Astrocyte of the spinal cord (primary cell): Measurements from ENCODE around the gene IQCM.
A peak's percentile ranks its signal among the peaks of the same experiment; 100 is the strongest.

ENCODE experiments used
- DNase-seq: peaks from one replicate; pipeline ENCODE4 v3.0.0; 2011; ENCODE audit warnings: low read depth, low spot score
- H3K4me3 ChIP-seq: 2 replicates; pipeline ENCODE4 v1.5.1; 2011; ENCODE audit warnings: low read depth, mild to moderate bottlenecking, low read length, moderate library complexity
- CTCF ChIP-seq: IDR thresholded peaks from 2 replicates; pipeline ENCODE4 v1.5.1; 2012; ENCODE audit warnings: low read depth, mild to moderate bottlenecking, low read length, inconsistent platforms
- in situ Hi-C: cut with HindIII; loops from 2 replicates; pipeline ENCODE4 v1.10.0; 2017; ENCODE audit warnings: low sequenced_read_pairs

The IQCM gene

GRCh38 chr4:149702414-149703293, 113.0 kb downstream of the IQCM start:
- no peak for TF ChIP-seq CTCF
- DNase-seq: no peak
- in situ Hi-C loops: no loop called here
- no peak overlapping the region for H3K4me3 ChIP-seq

- no peak overlapping the region for H3K4me3 ChIP-seq
- no peak for TF ChIP-seq CTCF
- in situ Hi-C loops: no loop called here
- no peak for DNase-seq
Observed at GRCh38 chr4:149701435-149702156, 114.0 kb downstream of the IQCM start.

- in situ Hi-C loops: no loop called here
- H3K4me3 ChIP-seq: no peak overlapping the region
- DNase-seq: no peak
- TF ChIP-seq CTCF: no peak
Observed at GRCh38 chr4:149700272-149700671, 115.4 kb downstream of the IQCM start.

GRCh38 chr4:149699642-149700041, 116.0 kb downstream of the IQCM start:
- in situ Hi-C loops: no loop called here
- no peak for TF ChIP-seq CTCF
- no peak overlapping the region for H3K4me3 ChIP-seq
- no peak for DNase-seq

- in situ Hi-C loops: no loop called here
- H3K4me3 ChIP-seq: no peak overlapping the region
- no peak for DNase-seq
- TF ChIP-seq CTCF: peak; percentile 20
Observed at GRCh38 chr4:149690726-149691125, 124.9 kb downstream of the IQCM start.

- in situ Hi-C loops: no loop called here
- no peak for DNase-seq
- no peak overlapping the region for H3K4me3 ChIP-seq
- TF ChIP-seq CTCF: no peak
Observed at GRCh38 chr4:149684516-149684915, 131.1 kb downstream of the IQCM start.
